Loucy (cell line): Measurements from ENCODE around the gene EIF2S1.
"Not testable (repeated sequence)": the region's sequence is repeated elsewhere in the genome, so short reads cannot be mapped to it uniquely, and the experiment has no call there.

Experiments used
- H2AFZ ChIP-seq: fragments of 200-600 bp; sonication (generic); 2 replicates; pipeline ENCODE4 v1.6.0; 2016; ENCODE audit warnings: antibody characterized with exemption, mild to moderate bottlenecking, low read length, moderate library complexity
- H3F3A ChIP-seq: fragments of 200-600 bp; 2 replicates; pipeline ENCODE4 v1.6.0; 2016; ENCODE audit warnings: antibody characterized with exemption, low read depth, mild to moderate bottlenecking
- H3K27me3 ChIP-seq: fragments of 200-600 bp; sonication (generic); 2 replicates; pipeline ENCODE4 v1.6.1; 2014; ENCODE audit warnings: low read length, mild to moderate bottlenecking; ENCODE audit not compliant: insufficient read depth, poor library complexity, severe bottlenecking
- H3K36me3 ChIP-seq: fragments of 200-600 bp; sonication (generic); 2 replicates; pipeline ENCODE4 v1.6.1; 2016; ENCODE audit warnings: low read length; ENCODE audit not compliant: insufficient read depth
- H3K4me1 ChIP-seq: fragments of 200-600 bp; sonication (generic); 2 replicates; pipeline ENCODE4 v1.5.1; 2014; ENCODE audit warnings: low read length, mild to moderate bottlenecking; ENCODE audit not compliant: insufficient read depth, poor library complexity, severe bottlenecking
- H3K4me2 ChIP-seq: fragments of 200-600 bp; sonication (generic); 2 replicates; pipeline ENCODE4 v1.6.0; 2014; ENCODE audit warnings: antibody characterized with exemption, low read length, low read depth, mild to moderate bottlenecking; ENCODE audit not compliant: poor library complexity, severe bottlenecking
- H3K4me3 ChIP-seq: fragments of 200-600 bp; sonication (generic); 2 replicates; pipeline ENCODE4 v1.5.1; 2014; ENCODE audit warnings: low read length, mild to moderate bottlenecking, mixed read lengths; ENCODE audit not compliant: poor library complexity, severe bottlenecking
- H3K79me2 ChIP-seq: fragments of 200-600 bp; sonication (generic); 2 replicates; pipeline ENCODE4 v1.6.1; 2014; ENCODE audit warnings: low read length; ENCODE audit not compliant: insufficient read depth
- H3K9ac ChIP-seq: fragments of 200-600 bp; sonication (generic); 2 replicates; pipeline ENCODE4 v1.6.0; 2014; ENCODE audit warnings: mild to moderate bottlenecking, low read depth, low read length, moderate library complexity; ENCODE audit not compliant: poor library complexity, severe bottlenecking
- H3K9me2 ChIP-seq: fragments of 200-600 bp; sonication (generic); replicated peaks from 2 replicates; pipeline ENCODE4 v1.6.1; 2016; ENCODE audit warnings: low read depth, low read length, mixed read lengths
- H3K9me3 ChIP-seq: fragments of 200-600 bp; sonication (generic); 2 replicates; pipeline ENCODE4 v1.6.1; 2014; ENCODE audit warnings: mild to moderate bottlenecking, antibody characterized with exemption, low read length, low read depth; ENCODE audit not compliant: insufficient read depth
- H4K20me1 ChIP-seq: fragments of 200-600 bp; sonication (generic); 2 replicates; pipeline ENCODE4 v1.6.0; 2014; ENCODE audit warnings: antibody characterized with exemption, low read length, mild to moderate bottlenecking; ENCODE audit not compliant: insufficient read depth, poor library complexity, severe bottlenecking
- CTCF ChIP-seq: fragments of 200-600 bp; sonication (generic); conservative IDR thresholded peaks from 2 replicates; pipeline ENCODE4 v1.5.1; 2014; ENCODE audit warnings: mild to moderate bottlenecking, antibody characterized with exemption, low read length
- EZH2phosphoT487 ChIP-seq: fragments of 200-600 bp; IDR thresholded peaks from 2 replicates; pipeline ENCODE4 v1.6.1; 2018; ENCODE audit warnings: antibody characterized with exemption, mild to moderate bottlenecking, moderate library complexity, borderline replicate concordance

EIF2S1 gene

GRCh38 chr14:67317822-67318221, 42.3 kb upstream of the EIF2S1 start:
- H4K20me1 ChIP-seq, result no peaks in the 10 kb centered on the region
- H2AFZ ChIP-seq, result no peak overlapping the region
- TF ChIP-seq EZH2phosphoT487, result no peak
- TF ChIP-seq CTCF, result no peak
- H3K9me3 ChIP-seq, result no peaks in the 10 kb centered on the region
- no peaks in the 10 kb centered on the region for H3K4me1 ChIP-seq
- no peaks in the 10 kb centered on the region for H3K27me3 ChIP-seq
- no peak overlapping the region for H3K4me3 ChIP-seq
- no peaks in the 10 kb centered on the region for H3F3A ChIP-seq
- H3K9ac ChIP-seq, result no peak overlapping the region
- H3K36me3 ChIP-seq, result peaks cover 8% of the 10 kb centered on the region; the same call in 1 of the 2 replicates
- peak overlapping the region; percentile 22 for H3K4me2 ChIP-seq
- no peaks in the 10 kb centered on the region for H3K9me2 ChIP-seq
- no peaks in the 10 kb centered on the region for H3K79me2 ChIP-seq

GRCh38 chr14:67319142-67319541, 41.0 kb upstream of the EIF2S1 start:
- Histone ChIP-seq H3K4me1 (no peaks in the 10 kb centered on the region), H3K27me3 (no peaks in the 10 kb centered on the region), H3K9me3 (no peaks in the 10 kb centered on the region), H3K36me3 (peaks cover 8% of the 10 kb centered on the region), H3K4me3 (no peak overlapping the region), H3K9ac (no peak overlapping the region), H3K9me2 (no peaks in the 10 kb centered on the region), H3F3A (no peaks in the 10 kb centered on the region), H3K4me2 (no peak overlapping the region), H4K20me1 (no peaks in the 10 kb centered on the region), H2AFZ (no peak overlapping the region), H3K79me2 (no peaks in the 10 kb centered on the region)
- TF ChIP-seq CTCF, result no peak
- no peak for TF ChIP-seq EZH2phosphoT487

GRCh38 chr14:67329666-67330065, 30.5 kb upstream of the EIF2S1 start:
- peaks cover 28% of the 10 kb centered on the region; the same call in 1 of the 2 replicates for H3K36me3 ChIP-seq
- H3K9me3 ChIP-seq, H3K79me2 ChIP-seq, H3K4me3 ChIP-seq, H3K4me1 ChIP-seq, H3K9ac ChIP-seq, H3K4me2 ChIP-seq, H3F3A ChIP-seq, H4K20me1 ChIP-seq, H2AFZ ChIP-seq, H3K27me3 ChIP-seq, H3K9me2 ChIP-seq: not testable (repeated sequence)

- peaks cover 34% of the 10 kb centered on the region; the same call in 1 of the 2 replicates for H3K36me3 ChIP-seq
- H4K20me1 ChIP-seq, result no peaks in the 10 kb centered on the region
- H3F3A ChIP-seq, result no peaks in the 10 kb centered on the region
- no peaks in the 10 kb centered on the region for H3K9me3 ChIP-seq
- H3K4me3 ChIP-seq, result no peak overlapping the region
- no peak overlapping the region for H2AFZ ChIP-seq
- no peak overlapping the region for H3K4me2 ChIP-seq
- H3K9ac ChIP-seq, result no peak overlapping the region
- H3K4me1 ChIP-seq, result no peaks in the 10 kb centered on the region
- no peaks in the 10 kb centered on the region for H3K79me2 ChIP-seq
- no peaks in the 10 kb centered on the region for H3K9me2 ChIP-seq
- TF ChIP-seq CTCF, result no peak
- TF ChIP-seq EZH2phosphoT487, result no peak
- H3K27me3 ChIP-seq, result no peaks in the 10 kb centered on the region
Observed at GRCh38 chr14:67331368-67332125, 28.6 kb upstream of the EIF2S1 start.
